Gastroesophageal sphincter (tissue), 4 donors: ENCODE measurements around the gene CNTNAP5. TPM values are rescaled to one million over a fixed set of nuclear protein-coding genes. Genes with fewer than 3 reads are reported as not detected.

Experiments used
- ATAC-seq: fragments of 150-250 bp; one replicate; pipeline ENCODE4 v1.9.1; 2016; ENCODE audit warnings: mild to moderate bottlenecking, moderate library complexity
- H3K27ac ChIP-seq, 4 donors: fragments of 200-600 bp; sonication (generic) in 3 of 4; 1 replicate in 3 of 4; 2 replicates in 1 of 4; pipeline ENCODE4 v1.5.1; 2016 to 2019
- H3K27me3 ChIP-seq: fragments of 200-600 bp; sonication (generic); one replicate; pipeline ENCODE4 v1.5.1; 2019
- H3K36me3 ChIP-seq, 2 donors: fragments of 200-600 bp; sonication (generic); one replicate each; pipeline ENCODE4 v1.5.1; 2019; ENCODE audit warnings: control low read depth in 1 of 2
- H3K4me1 ChIP-seq, 3 donors: fragments of 200-600 bp; sonication (generic); 1 replicate in 2 of 3; 2 replicates in 1 of 3; pipeline ENCODE4 v1.5.1; 2016 to 2019; ENCODE audit warnings: control low read depth in 2 of 3
- H3K4me3 ChIP-seq, 2 donors: fragments of 200-600 bp; sonication (generic); one replicate each; pipeline ENCODE4 v1.5.1; 2019; ENCODE audit warnings: mild to moderate bottlenecking in 1 of 2, moderate library complexity in 1 of 2
- H3K9me3 ChIP-seq, 3 donors: fragments of 200-600 bp; sonication (generic); one replicate each; pipeline ENCODE4 v1.5.1; 2017 to 2019; ENCODE audit warnings: control low read depth in 2 of 3
- EP300 ChIP-seq: sonication (generic); formaldehyde crosslinking; IDR thresholded peaks from one replicate; pipeline ENCODE4 v1.6.1; 2017; ENCODE audit warnings: antibody characterized with exemption, mild to moderate bottlenecking
- POLR2A ChIP-seq, 2 donors: fragments of 450-650 bp; IDR thresholded peaks; one replicate each; pipeline ENCODE4 v1.6.1; 2017; ENCODE audit warnings: antibody characterized with exemption in 2 of 2, mild to moderate bottlenecking in 2 of 2, moderate library complexity in 1 of 2
- POLR2AphosphoS5 ChIP-seq: sonication (generic); formaldehyde crosslinking; IDR thresholded peaks from one replicate; pipeline ENCODE4 v1.6.1; 2017; ENCODE audit warnings: antibody characterized with exemption
- WGBS, 2 donors: methylation state at CpG; one replicate each; pipeline ENCODE4 v1.1.5; 2018; ENCODE audit warnings: low coverage in 1 of 2; 5-methylcytosine and 5-hydroxymethylcytosine counted together
- total RNA-seq, 4 donors: library from RNA; depleted of rRNA; stranded (reverse); fragments of >200 nt; gene quantifications; one replicate each; pipeline ENCODE4 v1.1.0, GENCODE V29; 2016
- TF ChIP-seq, protein P1 (sequence below), 4 experiments: fragments of 200-600 bp in 2 of 4; fragments of 450-650 bp in 2 of 4; sonication (generic) in 1 of 4; IDR thresholded peaks; one replicate each; pipeline ENCODE4 v1.5.1; 2017 to 2019; ENCODE audit warnings: antibody characterized with exemption in 4 of 4, mild to moderate bottlenecking in 2 of 4, moderate library complexity in 2 of 4

Gene CNTNAP5
- total RNA-seq, 4 donors from 2014 or later = 3.2 TPM; not detected in 3

DNA sequence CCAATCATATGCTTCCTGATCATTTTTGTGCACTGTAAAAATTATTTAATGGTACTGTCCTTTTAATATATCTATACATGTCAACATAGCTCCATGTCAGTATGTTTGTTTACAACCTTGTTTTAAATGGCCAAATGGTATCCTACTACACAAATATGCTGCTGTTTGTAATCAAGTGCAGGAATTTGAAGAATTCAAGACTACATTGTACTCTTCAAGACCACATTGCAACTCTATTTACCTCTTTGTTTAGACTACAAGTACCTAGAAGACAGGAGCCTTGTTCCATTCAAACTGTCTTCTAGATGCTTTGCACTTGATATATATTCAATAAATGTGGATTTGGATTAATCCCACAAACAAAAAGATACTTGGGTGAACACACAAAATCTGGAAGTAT, 41.7 kb downstream of the CNTNAP5 start:
- TF ChIP-seq POLR2A (IDR thresholded peaks at IDR 0.05) = no peak
- no peak for TF ChIP-seq POLR2AphosphoS5
- TF ChIP-seq EP300 = no peak
- TF ChIP-seq, protein P1, sequence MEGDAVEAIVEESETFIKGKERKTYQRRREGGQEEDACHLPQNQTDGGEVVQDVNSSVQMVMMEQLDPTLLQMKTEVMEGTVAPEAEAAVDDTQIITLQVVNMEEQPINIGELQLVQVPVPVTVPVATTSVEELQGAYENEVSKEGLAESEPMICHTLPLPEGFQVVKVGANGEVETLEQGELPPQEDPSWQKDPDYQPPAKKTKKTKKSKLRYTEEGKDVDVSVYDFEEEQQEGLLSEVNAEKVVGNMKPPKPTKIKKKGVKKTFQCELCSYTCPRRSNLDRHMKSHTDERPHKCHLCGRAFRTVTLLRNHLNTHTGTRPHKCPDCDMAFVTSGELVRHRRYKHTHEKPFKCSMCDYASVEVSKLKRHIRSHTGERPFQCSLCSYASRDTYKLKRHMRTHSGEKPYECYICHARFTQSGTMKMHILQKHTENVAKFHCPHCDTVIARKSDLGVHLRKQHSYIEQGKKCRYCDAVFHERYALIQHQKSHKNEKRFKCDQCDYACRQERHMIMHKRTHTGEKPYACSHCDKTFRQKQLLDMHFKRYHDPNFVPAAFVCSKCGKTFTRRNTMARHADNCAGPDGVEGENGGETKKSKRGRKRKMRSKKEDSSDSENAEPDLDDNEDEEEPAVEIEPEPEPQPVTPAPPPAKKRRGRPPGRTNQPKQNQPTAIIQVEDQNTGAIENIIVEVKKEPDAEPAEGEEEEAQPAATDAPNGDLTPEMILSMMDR (IDR thresholded peaks at IDR 0.05) = no peak
- Histone ChIP-seq H3K27me3 (no peaks in the 10 kb centered on the region), H3K4me3 (no peak overlapping the region), H3K4me1 (no peaks in the 10 kb centered on the region), H3K36me3 (no peaks in the 10 kb centered on the region), H3K27ac (no peak overlapping the region), H3K9me3 (no peaks in the 10 kb centered on the region)
- ATAC-seq = no peak

DNA sequence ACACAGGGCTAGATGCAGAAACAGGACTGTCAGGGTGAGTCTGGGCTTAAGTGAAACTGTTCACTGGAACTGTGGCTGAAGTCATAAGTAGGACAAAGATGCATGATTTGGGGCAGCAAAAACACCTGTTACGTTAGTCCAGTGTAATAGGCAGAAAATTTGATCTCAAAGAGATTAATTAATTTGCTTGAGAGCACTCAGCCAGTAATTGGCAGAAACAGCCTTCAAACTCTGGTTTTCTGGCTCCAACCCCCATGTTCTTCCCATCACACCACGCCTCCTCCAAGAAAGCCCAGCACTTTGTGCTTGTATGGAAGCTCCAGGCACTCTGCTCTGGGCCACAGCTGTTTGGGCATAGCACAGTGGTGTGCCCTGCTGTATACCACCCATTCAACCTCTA, 54.0 kb downstream of the CNTNAP5 start:
- Histone ChIP-seq H3K4me1 (no peaks in the 10 kb centered on the region), H3K36me3 (no peaks in the 10 kb centered on the region), H3K27ac (no peak overlapping the region), H3K4me3 (no peak overlapping the region), H3K9me3 (peaks cover 0 to 5% (median 0%) of the 10 kb centered on the region in 3 donors), H3K27me3 (no peaks in the 10 kb centered on the region)
- ATAC-seq = no peak
- TF ChIP-seq POLR2AphosphoS5 (no peak), EP300 (no peak), POLR2A (IDR thresholded peaks at IDR 0.05) (no peak)
- TF ChIP-seq, protein P1 (IDR thresholded peaks at IDR 0.05) = no peak
- 70 to 100% methylated on average over 2 of the region's 2 CpGs for WGBS, 2 donors

DNA sequence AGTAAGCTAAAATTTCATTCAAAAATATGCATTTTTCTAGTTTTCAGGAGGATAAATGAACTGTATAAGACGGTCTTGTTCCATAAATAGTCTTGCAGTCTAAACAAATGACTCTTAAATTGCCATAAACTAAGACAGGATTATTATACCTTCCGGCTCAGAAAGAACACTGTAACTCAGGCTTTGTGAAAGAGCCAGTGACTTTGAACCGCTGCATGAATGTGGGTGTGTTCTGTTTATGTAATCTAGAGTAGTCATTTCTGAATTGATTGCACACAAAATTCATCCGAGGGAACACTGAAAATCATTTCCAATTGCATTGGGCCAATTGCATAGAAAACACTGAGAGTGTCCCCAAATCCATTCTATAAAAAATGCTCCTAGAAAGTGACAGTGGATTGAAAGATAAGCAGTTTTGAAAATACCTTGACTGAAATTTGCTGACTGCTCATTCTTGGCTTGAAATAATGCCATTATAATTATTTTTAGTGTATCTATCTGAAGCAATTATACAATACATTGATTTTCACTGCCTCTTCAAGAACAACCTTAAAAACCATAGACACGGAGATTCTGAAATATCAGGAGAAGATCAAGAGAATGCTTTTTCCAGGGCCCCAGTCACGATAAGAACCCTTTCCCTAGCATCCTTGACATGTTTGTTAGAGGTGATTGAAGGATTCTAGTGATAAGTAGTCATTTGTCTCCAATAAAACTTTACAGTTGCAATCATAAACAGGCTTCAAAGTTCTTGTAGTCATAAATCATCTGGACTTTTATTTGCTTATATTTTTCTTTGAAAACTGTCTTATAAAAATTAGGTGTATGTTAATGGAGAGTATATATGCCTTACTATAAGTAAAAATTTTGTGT, 55.4 kb downstream of the CNTNAP5 start:
- no peaks in the 10 kb centered on the region for H3K36me3 ChIP-seq
- WGBS, 2 donors = 30 to 38% methylated on average over 6 of the region's 6 CpGs
- H3K9me3 ChIP-seq = peaks cover 0 to 5% (median 0%) of the 10 kb centered on the region in 3 donors
- no peak for ATAC-seq
- no peak overlapping the region for H3K27ac ChIP-seq
- no peaks in the 10 kb centered on the region for H3K4me1 ChIP-seq
- H3K4me3 ChIP-seq = no peak overlapping the region
- TF ChIP-seq, protein P1 (IDR thresholded peaks at IDR 0.05) = no peak
- TF ChIP-seq POLR2AphosphoS5 (no peak), POLR2A (IDR thresholded peaks at IDR 0.05) (no peak), EP300 (no peak)
- no peaks in the 10 kb centered on the region for H3K27me3 ChIP-seq

DNA sequence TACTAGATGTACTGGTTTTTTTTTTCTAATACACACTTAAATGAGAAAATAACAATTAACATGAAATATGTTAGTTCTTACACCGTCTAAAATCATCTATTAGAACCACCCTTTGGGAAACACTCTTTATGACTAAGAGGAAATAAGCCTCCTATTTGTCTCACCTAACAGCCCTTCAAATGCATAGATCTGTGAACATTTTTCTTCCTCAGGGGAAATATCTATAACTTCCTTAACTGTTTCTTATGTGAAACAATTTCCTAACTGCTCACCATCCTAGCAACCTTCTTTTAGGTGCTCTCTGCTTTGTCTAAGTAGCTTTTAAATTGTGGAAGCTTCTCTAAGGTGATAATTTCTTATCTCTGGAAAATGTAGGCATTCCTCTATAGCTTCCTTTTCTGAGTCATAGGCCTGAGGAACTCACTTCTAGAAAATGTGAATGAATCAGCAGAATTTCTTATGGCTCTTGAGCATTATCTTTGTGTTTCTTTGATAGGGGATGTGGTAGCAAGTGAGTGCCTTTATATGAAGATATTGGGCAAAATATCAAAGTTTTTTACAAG, 56.1 kb downstream of the CNTNAP5 start:
- H3K27ac ChIP-seq = no peak overlapping the region
- WGBS, 2 donors = 14 to 64% methylated on average over 1 of the region's 1 CpG
- no peak overlapping the region for H3K4me3 ChIP-seq
- H3K4me1 ChIP-seq = no peaks in the 10 kb centered on the region
- ATAC-seq = no peak
- TF ChIP-seq, protein P1 (IDR thresholded peaks at IDR 0.05) = no peak
- TF ChIP-seq POLR2AphosphoS5 = no peak
- no peak for TF ChIP-seq POLR2A (IDR thresholded peaks at IDR 0.05)
- no peak for TF ChIP-seq EP300
- H3K27me3 ChIP-seq = no peaks in the 10 kb centered on the region
- H3K9me3 ChIP-seq = peaks cover 0 to 5% (median 0%) of the 10 kb centered on the region in 3 donors
- no peaks in the 10 kb centered on the region for H3K36me3 ChIP-seq

DNA sequence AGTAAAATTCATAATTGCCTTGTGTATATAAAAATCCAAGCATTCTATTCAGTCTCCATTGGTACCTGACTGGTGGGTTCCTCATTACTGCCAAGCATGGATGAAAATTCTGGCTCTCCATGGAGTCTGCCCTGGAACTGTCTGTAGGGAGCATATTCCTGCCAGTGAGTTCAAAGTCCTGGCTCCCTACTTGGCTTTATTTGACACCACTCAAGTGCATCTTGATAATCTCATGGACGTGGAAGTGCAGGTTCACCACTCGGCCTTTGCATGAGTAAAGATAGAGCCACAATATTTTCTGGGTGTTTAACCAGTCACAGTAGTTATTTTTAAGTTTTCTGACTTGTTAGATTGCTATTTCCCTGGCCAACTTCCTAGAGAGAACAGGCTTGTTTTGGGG, 63.5 kb downstream of the CNTNAP5 start:
- 25 to 54% methylated on average over 2 of the region's 2 CpGs for WGBS, 2 donors
- Histone ChIP-seq H3K4me1 (no peaks in the 10 kb centered on the region), H3K9me3 (no peaks in the 10 kb centered on the region), H3K27me3 (no peaks in the 10 kb centered on the region), H3K4me3 (no peak overlapping the region), H3K27ac (no peak overlapping the region), H3K36me3 (no peaks in the 10 kb centered on the region)
- no peak for ATAC-seq
- TF ChIP-seq EP300 (no peak), POLR2AphosphoS5 (no peak), POLR2A (IDR thresholded peaks at IDR 0.05) (no peak)
- TF ChIP-seq, protein P1 (IDR thresholded peaks at IDR 0.05) = no peak
